OCI-LY3 (cell line): ENCODE measurements around the gene SLC38A2.

ENCODE experiments used
- H2AFZ ChIP-seq: fragments of 200-600, 300-600 bp; shearing (Covaris generic); 2 replicates; pipeline ENCODE4 v1.6.0; 2014; ENCODE audit warnings: antibody characterized with exemption, low read depth, low read length
- H3K27ac ChIP-seq: fragments of 200-600, 300-600 bp; sonication (generic); 2 replicates; pipeline ENCODE4 v1.5.1; 2014; ENCODE audit warnings: mild to moderate bottlenecking, low read length, moderate library complexity, mixed read lengths
- H3K27me3 ChIP-seq: fragments of 200-600, 300-600 bp; sonication (generic); 2 replicates; pipeline ENCODE4 v1.6.1; 2014; ENCODE audit warnings: low read depth, low read length, mixed read lengths
- H3K36me3 ChIP-seq: fragments of 200-600, 300-600 bp; sonication (generic); replicated peaks from 2 replicates; pipeline ENCODE3; 2014; ENCODE audit warnings: low read depth, low read length, mixed read lengths
- H3K4me1 ChIP-seq: fragments of 300-600, 200-600 bp; sonication (generic); 2 replicates; pipeline ENCODE4 v1.6.1; 2014; ENCODE audit warnings: low read length, mixed read lengths
- H3K4me2 ChIP-seq: fragments of 200-600, 300-600 bp; sonication (generic); 2 replicates; pipeline ENCODE4 v1.6.1; 2014; ENCODE audit warnings: low read length, mixed read lengths
- H3K4me3 ChIP-seq: fragments of 300-600, 200-600 bp; sonication (generic); 2 replicates; pipeline ENCODE4 v1.5.1; 2014; ENCODE audit warnings: antibody characterized with exemption, mild to moderate bottlenecking, low read length, moderate library complexity
- H3K79me2 ChIP-seq: fragments of 300-600, 200-600 bp; shearing (Covaris generic); 2 replicates; pipeline ENCODE4 v1.6.1; 2014; ENCODE audit warnings: mild to moderate bottlenecking, low read length, mixed read lengths
- H3K9ac ChIP-seq: fragments of 300-600, 200-600 bp; shearing (Covaris generic); 2 replicates; pipeline ENCODE4 v1.6.0; 2014; ENCODE audit warnings: mild to moderate bottlenecking, low read length, moderate library complexity
- H3K9me3 ChIP-seq: fragments of 200-600, 300-600 bp; shearing (Covaris generic); 2 replicates; pipeline ENCODE4 v1.6.1; 2014; ENCODE audit warnings: low read length, mixed read lengths; ENCODE audit not compliant: insufficient read depth
- H4K20me1 ChIP-seq: fragments of 200-600, 300-600 bp; sonication (generic); 2 replicates; pipeline ENCODE4 v1.6.1; 2016; ENCODE audit warnings: low read length, mixed read lengths; ENCODE audit not compliant: insufficient read depth
- EZH2phosphoT487 ChIP-seq: fragments of 200-600 bp; shearing (Covaris generic); IDR thresholded peaks from 2 replicates; pipeline ENCODE4 v1.6.1; 2018; ENCODE audit warnings: antibody characterized with exemption, mixed run types, low read depth
- TF ChIP-seq, protein P1 (sequence below): fragments of 200-600, 300-600 bp; sonication (generic); IDR thresholded peaks from 2 replicates; pipeline ENCODE4 v1.5.1; 2014; ENCODE audit warnings: antibody characterized with exemption, low read length, low read depth

The SLC38A2 gene

DNA sequence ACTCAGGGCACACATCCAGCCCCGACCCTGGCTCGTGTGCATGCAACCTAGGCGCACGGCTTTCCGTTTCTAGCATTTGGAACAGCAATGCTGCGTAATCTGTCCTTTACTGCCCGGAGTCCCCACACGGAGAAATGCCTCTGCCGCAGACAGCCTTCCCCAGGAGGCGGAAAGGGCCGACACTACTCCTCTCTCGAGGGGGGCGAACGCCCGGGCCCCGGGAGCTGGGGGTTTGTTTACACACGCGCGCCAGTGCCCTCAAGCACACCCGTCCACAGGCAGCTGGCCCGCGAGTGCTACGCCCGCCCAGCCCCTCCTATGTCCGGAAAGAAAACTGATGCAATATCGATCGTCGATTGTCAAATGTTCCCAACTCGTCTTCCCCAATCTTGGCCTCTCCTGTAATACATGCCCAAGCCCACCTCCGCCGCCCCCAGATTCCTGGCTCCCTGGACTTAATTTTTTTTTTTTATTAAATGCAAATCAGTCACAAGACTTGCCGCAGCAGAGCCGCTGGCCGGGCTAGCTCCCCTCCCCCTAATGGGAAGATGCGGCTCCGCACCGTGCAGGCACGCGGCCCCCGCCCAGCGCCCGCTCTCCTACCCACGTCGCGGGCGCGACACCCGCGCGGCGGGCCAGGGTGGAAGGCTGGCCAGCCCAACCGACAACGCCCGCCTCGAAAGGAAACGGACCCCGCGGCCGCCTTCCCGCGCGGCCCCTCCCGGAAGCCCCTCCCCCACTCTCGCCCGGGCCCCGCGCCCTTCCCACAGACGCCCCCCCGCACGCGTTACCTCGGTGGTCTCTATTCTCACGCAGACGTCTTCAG, 642 bp downstream of the SLC38A2 start:
- peaks cover 46% of the 10 kb centered on the region for H3K4me1 ChIP-seq
- H3K79me2 ChIP-seq, result peaks cover 57% of the 10 kb centered on the region
- H4K20me1 ChIP-seq, result peaks cover 43% of the 10 kb centered on the region
- H2AFZ ChIP-seq, result no peak overlapping the region
- no peaks in the 10 kb centered on the region for H3K27me3 ChIP-seq
- peak overlapping the region; percentile 82 for H3K4me2 ChIP-seq
- peak overlapping the region; percentile 97 for H3K9ac ChIP-seq
- H3K4me3 ChIP-seq, result peak overlapping the region; percentile 92
- no peaks in the 10 kb centered on the region for H3K9me3 ChIP-seq
- no peak for TF ChIP-seq EZH2phosphoT487
- TF ChIP-seq, protein P1, sequence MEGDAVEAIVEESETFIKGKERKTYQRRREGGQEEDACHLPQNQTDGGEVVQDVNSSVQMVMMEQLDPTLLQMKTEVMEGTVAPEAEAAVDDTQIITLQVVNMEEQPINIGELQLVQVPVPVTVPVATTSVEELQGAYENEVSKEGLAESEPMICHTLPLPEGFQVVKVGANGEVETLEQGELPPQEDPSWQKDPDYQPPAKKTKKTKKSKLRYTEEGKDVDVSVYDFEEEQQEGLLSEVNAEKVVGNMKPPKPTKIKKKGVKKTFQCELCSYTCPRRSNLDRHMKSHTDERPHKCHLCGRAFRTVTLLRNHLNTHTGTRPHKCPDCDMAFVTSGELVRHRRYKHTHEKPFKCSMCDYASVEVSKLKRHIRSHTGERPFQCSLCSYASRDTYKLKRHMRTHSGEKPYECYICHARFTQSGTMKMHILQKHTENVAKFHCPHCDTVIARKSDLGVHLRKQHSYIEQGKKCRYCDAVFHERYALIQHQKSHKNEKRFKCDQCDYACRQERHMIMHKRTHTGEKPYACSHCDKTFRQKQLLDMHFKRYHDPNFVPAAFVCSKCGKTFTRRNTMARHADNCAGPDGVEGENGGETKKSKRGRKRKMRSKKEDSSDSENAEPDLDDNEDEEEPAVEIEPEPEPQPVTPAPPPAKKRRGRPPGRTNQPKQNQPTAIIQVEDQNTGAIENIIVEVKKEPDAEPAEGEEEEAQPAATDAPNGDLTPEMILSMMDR, result no peak
- peaks cover 47% of the 10 kb centered on the region for H3K36me3 ChIP-seq
- peak overlapping the region; percentile 86 for H3K27ac ChIP-seq

GRCh38 chr12:46370792-46371717, 1.5 kb downstream of the SLC38A2 start:
- no peak for TF ChIP-seq EZH2phosphoT487
- TF ChIP-seq, protein P1, result no peak
- H4K20me1 ChIP-seq, result peaks cover 52% of the 10 kb centered on the region
- peaks cover 55% of the 10 kb centered on the region for H3K4me1 ChIP-seq

GRCh38 chr12:46370380-46370734, 2.2 kb downstream of the SLC38A2 start:
- Histone ChIP-seq H3K27ac (no peak overlapping the region), H3K4me1 (peaks cover 62% of the 10 kb centered on the region), H3K36me3 (peaks cover 63% of the 10 kb centered on the region), H2AFZ (no peak overlapping the region), H3K9ac (peak overlapping the region; percentile 97), H3K4me2 (peak overlapping the region; percentile 82), H3K9me3 (no peaks in the 10 kb centered on the region), H3K4me3 (peak overlapping the region; percentile 92), H3K27me3 (no peaks in the 10 kb centered on the region), H3K79me2 (peaks cover 72% of the 10 kb centered on the region), H4K20me1 (peaks cover 58% of the 10 kb centered on the region)
- no peak for TF ChIP-seq EZH2phosphoT487
- TF ChIP-seq, protein P1, result no peak

More at GRCh38 chr12:46370792-46371717, 1.5 kb downstream of the SLC38A2 start:
- peaks cover 66% of the 10 kb centered on the region for H3K79me2 ChIP-seq
- H3K4me3 ChIP-seq, result peak overlapping the region; percentile 92
- H3K9ac ChIP-seq, result peak overlapping the region; percentile 97
- no peaks in the 10 kb centered on the region for H3K27me3 ChIP-seq
- H3K36me3 ChIP-seq, result peaks cover 56% of the 10 kb centered on the region
- no peak overlapping the region for H2AFZ ChIP-seq
- no peaks in the 10 kb centered on the region for H3K9me3 ChIP-seq
- peak overlapping the region; percentile 86 for H3K27ac ChIP-seq
- peak overlapping the region; percentile 82 for H3K4me2 ChIP-seq
